Ovary (tissue), 3 donors: ENCODE data around the gene NR0B2.
"Not testable (repeated sequence)": the region's sequence is repeated elsewhere in the genome, so short reads cannot be mapped to it uniquely, and the experiment has no call there.

Experiments
- CTCF ChIP-seq, 3 donors: fragments of 450-650 bp in 2 of 3; fragments of 200-600 bp in 1 of 3; IDR thresholded peaks; one replicate each; pipeline versions ENCODE4 v1.5.1 to v1.8.0; 2016 to 2022; ENCODE audit warnings: antibody characterized with exemption in 3 of 3, mild to moderate bottlenecking in 1 of 3
- EP300 ChIP-seq: sonication (generic); formaldehyde crosslinking; IDR thresholded peaks from one replicate; pipeline ENCODE4 v1.6.1; 2017; ENCODE audit warnings: antibody characterized with exemption
- POLR2A ChIP-seq: fragments of 450-650 bp; IDR thresholded peaks from one replicate; pipeline ENCODE4 v1.6.1; 2017; ENCODE audit warnings: antibody characterized with exemption, mild to moderate bottlenecking, moderate library complexity
- donor health status: DM: no; HTN: no; CAD: no.

GRCh38 chr1:26881611-26882010 is 32.2 kb downstream of the NR0B2 start:
- TF ChIP-seq CTCF (IDR thresholded peaks at IDR 0.05); POLR2A; EP300: not testable (repeated sequence)
